ENCODE data around the gene PHRF1.

Gene PHRF1

DNA sequence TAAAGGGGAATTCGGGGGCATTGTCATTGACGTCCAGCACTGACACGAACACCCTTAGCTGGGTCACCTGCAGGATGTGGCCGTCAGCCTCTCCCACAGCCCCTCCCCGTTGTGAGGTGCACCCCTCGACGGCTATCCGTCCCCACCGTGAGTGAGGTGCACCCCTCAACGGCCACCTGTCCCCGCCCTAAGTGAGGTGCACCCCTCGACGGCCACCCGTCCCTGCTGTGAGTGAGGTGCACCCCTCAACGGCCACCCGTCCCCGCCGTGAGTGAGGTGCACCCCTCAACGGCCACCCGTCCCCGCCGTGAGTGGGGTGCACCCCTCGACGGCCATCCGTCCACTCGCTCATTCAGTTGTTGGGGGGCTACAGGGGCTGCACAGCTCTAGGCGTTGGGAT, 45.6 kb downstream of the PHRF1 start:
- H3K4me3 ChIP-seq (ENCODE audit: low read depth, low read length), result no peak overlapping the region
- TF ChIP-seq, protein P1, sequence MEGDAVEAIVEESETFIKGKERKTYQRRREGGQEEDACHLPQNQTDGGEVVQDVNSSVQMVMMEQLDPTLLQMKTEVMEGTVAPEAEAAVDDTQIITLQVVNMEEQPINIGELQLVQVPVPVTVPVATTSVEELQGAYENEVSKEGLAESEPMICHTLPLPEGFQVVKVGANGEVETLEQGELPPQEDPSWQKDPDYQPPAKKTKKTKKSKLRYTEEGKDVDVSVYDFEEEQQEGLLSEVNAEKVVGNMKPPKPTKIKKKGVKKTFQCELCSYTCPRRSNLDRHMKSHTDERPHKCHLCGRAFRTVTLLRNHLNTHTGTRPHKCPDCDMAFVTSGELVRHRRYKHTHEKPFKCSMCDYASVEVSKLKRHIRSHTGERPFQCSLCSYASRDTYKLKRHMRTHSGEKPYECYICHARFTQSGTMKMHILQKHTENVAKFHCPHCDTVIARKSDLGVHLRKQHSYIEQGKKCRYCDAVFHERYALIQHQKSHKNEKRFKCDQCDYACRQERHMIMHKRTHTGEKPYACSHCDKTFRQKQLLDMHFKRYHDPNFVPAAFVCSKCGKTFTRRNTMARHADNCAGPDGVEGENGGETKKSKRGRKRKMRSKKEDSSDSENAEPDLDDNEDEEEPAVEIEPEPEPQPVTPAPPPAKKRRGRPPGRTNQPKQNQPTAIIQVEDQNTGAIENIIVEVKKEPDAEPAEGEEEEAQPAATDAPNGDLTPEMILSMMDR (IDR thresholded peaks at IDR 0.05; ENCODE audit: low read depth, low read length), result no peak

DNA sequence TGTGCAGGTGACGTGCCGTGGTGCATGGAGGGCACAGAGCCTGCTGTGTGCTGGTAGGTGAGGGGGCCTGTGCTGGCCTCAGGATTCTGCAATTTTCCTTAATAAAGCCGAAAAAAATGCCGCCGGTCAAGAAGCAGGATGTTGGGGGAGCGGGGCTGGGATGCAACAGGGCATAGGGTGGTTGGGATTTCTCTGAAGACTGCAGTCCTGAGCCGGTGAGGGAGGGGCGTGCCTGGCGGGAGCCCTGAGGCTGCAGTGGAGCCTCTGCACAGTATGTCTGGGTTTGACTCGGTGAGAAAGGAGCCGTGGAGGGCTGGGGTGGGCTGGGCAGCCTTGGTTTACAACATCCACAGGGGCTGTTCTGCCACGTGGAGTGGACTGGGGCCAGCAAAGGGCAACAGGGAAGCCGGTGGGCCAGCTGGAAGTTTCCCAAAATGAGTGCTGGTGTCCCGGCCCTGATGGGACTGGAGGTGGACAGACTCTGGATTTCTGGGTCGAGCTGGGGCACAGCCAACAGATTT, 47.1 kb downstream of the PHRF1 start:
- TF ChIP-seq, protein P1 (IDR thresholded peaks at IDR 0.05; ENCODE audit: low read depth, low read length), result no peak
- no peak overlapping the region for H3K4me3 ChIP-seq (ENCODE audit: low read depth, low read length)

GRCh38 chr11:623999-624704, 47.9 kb downstream of the PHRF1 start:
- TF ChIP-seq, protein P1 (IDR thresholded peaks at IDR 0.05; ENCODE audit: low read depth, low read length), result no peak
- no peak overlapping the region for H3K4me3 ChIP-seq (ENCODE audit: low read depth, low read length)

DNA sequence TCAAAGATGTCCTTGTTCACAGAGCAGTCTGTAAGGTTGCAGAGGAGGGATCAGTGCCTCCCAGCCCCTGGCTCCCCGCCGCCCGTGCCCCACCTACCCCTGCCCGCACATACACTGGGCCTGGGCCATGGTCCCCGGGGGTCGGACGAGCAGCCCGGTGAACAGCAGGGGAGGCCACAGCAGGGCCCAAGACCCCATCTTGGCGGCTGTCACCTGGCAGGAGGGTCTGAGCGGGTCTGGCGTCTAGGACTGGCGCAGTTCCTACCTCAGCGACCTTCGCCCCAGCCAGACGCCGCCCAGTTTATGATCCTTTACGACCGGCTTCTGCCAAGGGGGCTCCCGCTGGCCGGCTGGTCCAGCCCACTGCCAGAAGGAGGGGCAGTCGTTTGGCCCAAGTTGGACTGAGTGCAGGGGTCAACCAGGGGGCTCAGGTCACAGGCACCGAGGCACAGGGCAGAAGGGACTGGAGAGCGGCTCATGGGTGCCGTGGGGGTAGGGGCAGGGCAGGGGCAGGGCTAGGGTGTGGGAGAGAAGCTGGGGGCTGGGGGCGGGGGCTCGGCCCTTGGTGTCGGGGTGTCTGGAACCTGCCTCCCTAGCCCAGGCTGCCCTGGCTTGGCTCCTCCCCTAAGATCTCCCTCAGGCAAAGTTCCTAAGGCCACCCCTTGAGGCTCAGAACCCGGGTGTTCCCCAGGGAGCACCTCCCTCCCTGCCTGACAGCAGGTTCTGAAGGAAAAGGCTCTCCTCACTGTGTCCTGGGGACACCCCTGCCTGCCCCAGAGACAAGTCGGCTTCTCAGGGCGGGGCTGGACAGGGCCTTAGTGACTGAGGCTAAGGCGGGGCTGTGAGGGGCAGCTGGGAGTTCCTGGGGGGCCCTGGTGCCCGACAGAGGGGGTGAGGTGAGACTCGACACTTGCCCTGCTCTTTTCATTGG, 48.7 kb downstream of the PHRF1 start, which contains the start of gene CDHR5:
Gene CDHR5 (minus strand): TSS at position 251 of the 931 bp plus-strand sequence. CDS start 53 bp downstream, at position 198.
- TF ChIP-seq, protein P1 (IDR thresholded peaks at IDR 0.05; ENCODE audit: low read depth, low read length), result no peak
- H3K4me3 ChIP-seq (ENCODE audit: low read depth, low read length), result no peak within 1 kb of the TSS

GRCh38 chr11:625636-626268, 49.5 kb downstream of the PHRF1 start:
- no peak overlapping the region for H3K4me3 ChIP-seq (ENCODE audit: low read depth, low read length)
- TF ChIP-seq, protein P1 (IDR thresholded peaks at IDR 0.05; ENCODE audit: low read depth, low read length), result no peak

GRCh38 chr11:626475-627307, 50.4 kb downstream of the PHRF1 start, which contains the start of gene SCT:
SCT (minus strand) TSS chr11:627181; CDS start chr11:627143, 38 bp downstream.
- TF ChIP-seq, protein P1 (IDR thresholded peaks at IDR 0.05; ENCODE audit: low read depth, low read length), result no peak
- H3K4me3 ChIP-seq (ENCODE audit: low read depth, low read length), result no peak within 1 kb of the TSS

Measured in WI38 (cell line).